ENCODE measurements around the gene IKZF4. TPM values are rescaled to one million over a fixed set of nuclear protein-coding genes. Genes with fewer than 3 reads are reported as not detected.

Gene IKZF4
- total and polyA plus RNA-seq, 8 donors, result 1.8 to 5.0 (median 3.1) TPM

GRCh38 chr12:56086096-56086495 is 65.3 kb downstream of the IKZF4 start:
- no peaks in the 10 kb centered on the region for H3K27me3 ChIP-seq
- peaks cover 0 to 38% (median 0%) of the 10 kb centered on the region in 3 donors for H3K36me3 ChIP-seq
- intact Hi-C loops (cut with DNase I), result no loop called here
- no peaks in the 10 kb centered on the region for H3K9me3 ChIP-seq
- peak overlapping the region in 2 of 4 donors; percentile 10 to 36 for H3K27ac ChIP-seq
- TF ChIP-seq CTCF (IDR thresholded peaks at IDR 0.05), result no peak
- peaks cover 20 to 31% (median 30%) of the 10 kb centered on the region in 3 donors for H3K4me1 ChIP-seq
- peak; percentile 14 to 38 (median 29) for ATAC-seq
- WGBS, 2 donors, result 56 to 57% methylated on average over 3 of the region's 3 CpGs
- H3K4me3 ChIP-seq, result no peak overlapping the region
- FAIRE-seq, result no peak
- peak in 4 of 6 donors; percentile 51 to 79 (median 71) for DNase-seq

- H3K27me3 ChIP-seq, result no peaks in the 10 kb centered on the region
- H3K4me1 ChIP-seq, result peaks cover 20 to 31% (median 30%) of the 10 kb centered on the region in 3 donors
- TF ChIP-seq CTCF (IDR thresholded peaks at IDR 0.05), result no peak
- H3K4me3 ChIP-seq, result no peak overlapping the region
- H3K27ac ChIP-seq, result peak overlapping the region in 2 of 4 donors; percentile 10 to 36
- H3K36me3 ChIP-seq, result peaks cover 0 to 38% (median 0%) of the 10 kb centered on the region in 3 donors
- ATAC-seq (no peak), DNase-seq (no peak), FAIRE-seq (no peak)
- intact Hi-C loops (cut with DNase I), result no loop called here
- WGBS, 2 donors, result 65 to 67% methylated on average over 6 of the region's 6 CpGs
- H3K9me3 ChIP-seq, result no peaks in the 10 kb centered on the region
These were observed 65.8 kb downstream of the IKZF4 start for GRCh38 chr12:56086608-56087007.

GRCh38 chr12:56087220-56087619 is 66.4 kb downstream of the IKZF4 start:
- WGBS, 2 donors, result 17 to 32% methylated on average over 6 of the region's 6 CpGs
- Histone ChIP-seq H3K9me3 (no peaks in the 10 kb centered on the region), H3K27me3 (no peaks in the 10 kb centered on the region), H3K27ac (peak overlapping the region in 2 of 4 donors; percentile 55 to 63), H3K4me3 (no peak overlapping the region), H3K4me1 (peaks cover 20 to 31% (median 30%) of the 10 kb centered on the region in 3 donors), H3K36me3 (peaks cover 0 to 38% (median 0%) of the 10 kb centered on the region in 3 donors)
- intact Hi-C loops (cut with DNase I), result no loop called here
- FAIRE-seq (no peak), DNase-seq (peak; percentile 87 to 96 (median 94)), ATAC-seq (peak; percentile 91 to 95 (median 94))
- no peak for TF ChIP-seq CTCF (IDR thresholded peaks at IDR 0.05)

Other genes with a start within 250 kb of the IKZF4 start
- gene SARNP, start 203.3 kb upstream of the IKZF4 start, total RNA-seq, result 10 to 100 TPM; 12.3 to 22.6 (median 16.0) TPM
- 10 to 100 TPM; 34.1 to 47.9 TPM for gene SARNP, start 203.3 kb upstream of the IKZF4 start, polyA plus RNA-seq
- gene ORMDL2, start 203.0 kb upstream of the IKZF4 start, total RNA-seq, result 10 to 100 TPM in 5 of 6 donors, 1 to 10 TPM in 1; 8.6 to 28.8 (median 16.8) TPM
- gene ORMDL2, start 203.0 kb upstream of the IKZF4 start, polyA plus RNA-seq, result 10 to 100 TPM; 21.2 to 33.3 TPM
- gene DNAJC14, start 191.5 kb upstream of the IKZF4 start, total RNA-seq, result 10 to 100 TPM in 5 of 6 donors, 1 to 10 TPM in 1; 8.7 to 20.2 (median 12.5) TPM
- gene DNAJC14, start 191.5 kb upstream of the IKZF4 start, polyA plus RNA-seq, result 10 to 100 TPM in 1 of 2 donors, 1 to 10 TPM in 1; 7.8 to 13.8 TPM
- gene MMP19, start 178.1 kb upstream of the IKZF4 start, total RNA-seq, result 1 to 10 TPM in 4 of 6 donors, under 1 TPM in 2; 0.63 to 6.8 (median 1.8) TPM
- 1 to 10 TPM; 4.3 to 7.5 TPM for gene MMP19, start 178.1 kb upstream of the IKZF4 start, polyA plus RNA-seq
- 10 to 100 TPM; 10.8 to 14.9 (median 13.0) TPM for gene PYM1, start 93.1 kb upstream of the IKZF4 start, total RNA-seq
- 10 to 100 TPM; 24.4 to 32.9 TPM for gene PYM1, start 93.1 kb upstream of the IKZF4 start, polyA plus RNA-seq
- gene DGKA, start 89.9 kb upstream of the IKZF4 start, total RNA-seq, result 10 to 100 TPM; 15.5 to 34.9 (median 22.8) TPM
- gene DGKA, start 89.9 kb upstream of the IKZF4 start, polyA plus RNA-seq, result 10 to 100 TPM; 40.2 to 53.9 TPM
- gene PMEL, start 55.0 kb upstream of the IKZF4 start, total RNA-seq, result 1 to 10 TPM; 1.2 to 2.4 (median 2.1) TPM
- 1 to 10 TPM; 2.6 to 3.5 TPM for gene PMEL, start 55.0 kb upstream of the IKZF4 start, polyA plus RNA-seq
- 10 to 100 TPM in 2 of 6 donors, 1 to 10 TPM in 4; 6.6 to 13.3 (median 9.7) TPM for gene CDK2, start 54.2 kb upstream of the IKZF4 start, total RNA-seq
- 10 to 100 TPM in 1 of 2 donors, 1 to 10 TPM in 1; 5.7 to 19.8 TPM for gene CDK2, start 54.2 kb upstream of the IKZF4 start, polyA plus RNA-seq
- gene RAB5B, start 47.0 kb upstream of the IKZF4 start, total RNA-seq, result 10 to 100 TPM; 25.8 to 76.8 (median 37.6) TPM
- gene RAB5B, start 47.0 kb upstream of the IKZF4 start, polyA plus RNA-seq, result 10 to 100 TPM; 19.8 to 37.1 TPM
- gene SUOX, start 23.8 kb upstream of the IKZF4 start, total RNA-seq, result 10 to 100 TPM in 3 of 6 donors, 1 to 10 TPM in 3; 6.0 to 17.4 (median 9.2) TPM
- 10 to 100 TPM; 15.4 to 20.4 TPM for gene SUOX, start 23.8 kb upstream of the IKZF4 start, polyA plus RNA-seq
- gene RPS26, start 20.9 kb downstream of the IKZF4 start, total RNA-seq, result 10 to 100 TPM; 13.8 to 37.2 (median 27.5) TPM
- gene RPS26, start 20.9 kb downstream of the IKZF4 start, polyA plus RNA-seq, result 100 to 1,000 TPM; 438 to 593 TPM
- gene ERBB3, start 59.1 kb downstream of the IKZF4 start, total RNA-seq, result 100 to 1,000 TPM in 1 of 6 donors, 10 to 100 TPM in 5; 29.5 to 106 (median 50.7) TPM
- 10 to 100 TPM; 35.1 to 50.1 TPM for gene ERBB3, start 59.1 kb downstream of the IKZF4 start, polyA plus RNA-seq
- gene PA2G4, start 83.5 kb downstream of the IKZF4 start, total RNA-seq, result 10 to 100 TPM; 30.1 to 59.8 (median 42.7) TPM
- 10 to 100 TPM; 38.2 to 43.5 TPM for gene PA2G4, start 83.5 kb downstream of the IKZF4 start, polyA plus RNA-seq
- 1,000 to 10,000 TPM; 2,275 to 3,960 (median 2,741) TPM for gene RPL41, start 95.6 kb downstream of the IKZF4 start, total RNA-seq
- gene RPL41, start 95.6 kb downstream of the IKZF4 start, polyA plus RNA-seq, result 1,000 to 10,000 TPM; 1,821 to 3,381 TPM
- gene ZC3H10, start 97.2 kb downstream of the IKZF4 start, total RNA-seq, result 1 to 10 TPM; 2.6 to 4.1 (median 3.2) TPM
- gene ZC3H10, start 97.2 kb downstream of the IKZF4 start, polyA plus RNA-seq, result 1 to 10 TPM; 1.9 to 3.0 TPM
- gene ESYT1, start 107.2 kb downstream of the IKZF4 start, total RNA-seq, result 10 to 100 TPM; 42.8 to 55.1 (median 46.5) TPM
- 10 to 100 TPM; 22.5 to 40.2 TPM for gene ESYT1, start 107.2 kb downstream of the IKZF4 start, polyA plus RNA-seq
- gene MYL6B, start 131.5 kb downstream of the IKZF4 start, total RNA-seq, result 10 to 100 TPM in 5 of 6 donors, 1 to 10 TPM in 1; 6.7 to 18.2 (median 14.7) TPM
- gene MYL6B, start 131.5 kb downstream of the IKZF4 start, polyA plus RNA-seq, result 10 to 100 TPM; 39.3 to 65.9 TPM
- gene MYL6, start 137.3 kb downstream of the IKZF4 start, total RNA-seq, result 100 to 1,000 TPM; 270 to 669 (median 431) TPM
- gene MYL6, start 137.3 kb downstream of the IKZF4 start, polyA plus RNA-seq, result 1,000 to 10,000 TPM in 1 of 2 donors, 100 to 1,000 TPM in 1; 887 to 1,217 TPM
- gene SMARCC2, start 168.4 kb downstream of the IKZF4 start, total RNA-seq, result 10 to 100 TPM; 26.3 to 64.5 (median 38.2) TPM
- 10 to 100 TPM; 33.1 to 42.2 TPM for gene SMARCC2, start 168.4 kb downstream of the IKZF4 start, polyA plus RNA-seq
- 10 to 100 TPM; 11.6 to 21.9 (median 16.7) TPM for gene RNF41, start 200.9 kb downstream of the IKZF4 start, total RNA-seq
- gene RNF41, start 200.9 kb downstream of the IKZF4 start, polyA plus RNA-seq, result 10 to 100 TPM in 1 of 2 donors, 1 to 10 TPM in 1; 6.8 to 16.2 TPM
- 10 to 100 TPM; 14.3 to 23.6 (median 18.3) TPM for gene NABP2, start 203.3 kb downstream of the IKZF4 start, total RNA-seq
- gene NABP2, start 203.3 kb downstream of the IKZF4 start, polyA plus RNA-seq, result 10 to 100 TPM; 14.1 to 17.9 TPM
- 100 to 1,000 TPM; 108 to 289 (median 226) TPM for gene SLC39A5, start 209.0 kb downstream of the IKZF4 start, total RNA-seq
- 100 to 1,000 TPM; 307 to 615 TPM for gene SLC39A5, start 209.0 kb downstream of the IKZF4 start, polyA plus RNA-seq
- 10 to 100 TPM; 12.1 to 25.1 (median 17.9) TPM for gene ANKRD52, start 237.3 kb downstream of the IKZF4 start, total RNA-seq
- gene ANKRD52, start 237.3 kb downstream of the IKZF4 start, polyA plus RNA-seq, result 10 to 100 TPM in 1 of 2 donors, 1 to 10 TPM in 1; 8.0 to 12.2 TPM
- 10 to 100 TPM in 4 of 6 donors, 1 to 10 TPM in 2; 8.0 to 12.9 (median 11.1) TPM for gene COQ10A, start 245.9 kb downstream of the IKZF4 start, total RNA-seq
- gene COQ10A, start 245.9 kb downstream of the IKZF4 start, polyA plus RNA-seq, result 10 to 100 TPM; 23.8 to 36.4 TPM

All from pancreas (tissue), 10 donors.